HepG2 (cell line): ENCODE measurements around the gene PEX10.

Experiments used
- CREM ChIP-seq, 2 experiments: sonication (generic) in 1 of 2; formaldehyde crosslinking in 1 of 2; IDR thresholded peaks; 2 replicates each; pipeline versions ENCODE4 v1.4.0 to v1.6.1; 2016 to 2020; ENCODE audit warnings: antibody characterized with exemption in 1 of 2, mild to moderate bottlenecking in 1 of 2, missing genetic modification reagents in 1 of 2
- CTCF ChIP-seq: sonication (generic); formaldehyde crosslinking; IDR thresholded peaks from 2 replicates; pipeline ENCODE4 v1.5.0; 2020; ENCODE audit warnings: mild to moderate bottlenecking, missing genetic modification reagents, moderate library complexity
- JUNB ChIP-seq: sonication (generic); formaldehyde crosslinking; IDR thresholded peaks from 2 replicates; pipeline ENCODE4 v1.8.0; 2022; ENCODE audit warnings: missing genetic modification reagents, mild to moderate bottlenecking, borderline replicate concordance
- NFE2L1 ChIP-seq: sonication (generic); formaldehyde crosslinking; IDR thresholded peaks from 2 replicates; pipeline ENCODE4 v1.4.0; 2020; ENCODE audit warnings: missing genetic modification reagents, mild to moderate bottlenecking, borderline replicate concordance
- RAD21 ChIP-seq: fragments of 450-650 bp; formaldehyde crosslinking; IDR thresholded peaks from 2 replicates; pipeline ENCODE4 v1.5.0; 2020; ENCODE audit warnings: mild to moderate bottlenecking
- ZFP36L2 ChIP-seq: sonication (generic); formaldehyde crosslinking; IDR thresholded peaks from 2 replicates; pipeline ENCODE4 v1.4.0; 2020; ENCODE audit warnings: missing genetic modification reagents

GRCh38 chr1:2438038-2438437 lies 25.7 kb upstream of the PEX10 start:
- TF ChIP-seq JUNB (CRISPR knock-in tag) = no peak
- TF ChIP-seq CREM (IDR thresholded peaks at IDR 0.05) = no peak
- TF ChIP-seq CREM (CRISPR knock-in tag; IDR thresholded peaks at IDR 0.05) = no peak
- no peak for TF ChIP-seq ZFP36L2 (CRISPR knock-in tag)
- TF ChIP-seq CTCF (CRISPR knock-in tag) = no peak
- TF ChIP-seq RAD21 (CRISPR knock-in tag) = no peak
- no peak for TF ChIP-seq NFE2L1 (CRISPR knock-in tag)
